ENCODE data around the gene SP6. TPM values are rescaled to one million over a fixed set of nuclear protein-coding genes. Genes with fewer than 3 reads are reported as not detected.

SP6 gene
- total RNA-seq, 4 donors from 2014 or later = 0.74 to 1.7 (median 1.2) TPM

DNA sequence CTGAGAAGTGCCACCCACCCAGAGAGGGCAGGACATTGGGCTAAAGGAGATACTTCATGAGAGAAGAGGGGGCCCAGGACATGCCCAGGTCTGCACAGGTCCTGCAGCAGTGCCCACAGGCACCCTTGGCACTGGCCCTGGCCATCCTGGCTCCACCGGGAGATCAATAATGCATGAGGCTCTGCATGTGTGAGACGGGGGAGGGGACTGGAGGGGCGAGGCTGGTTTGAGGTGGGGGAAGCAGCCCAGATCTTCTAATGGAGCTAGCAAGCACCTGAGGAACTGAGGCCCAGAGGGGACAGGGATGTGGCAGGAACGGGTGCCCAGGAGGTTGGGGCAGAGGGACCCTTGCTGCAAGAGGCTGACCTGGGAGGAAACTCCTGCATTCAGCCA is 29.9 kb downstream of the SP6 start:
- TF ChIP-seq, protein P1, sequence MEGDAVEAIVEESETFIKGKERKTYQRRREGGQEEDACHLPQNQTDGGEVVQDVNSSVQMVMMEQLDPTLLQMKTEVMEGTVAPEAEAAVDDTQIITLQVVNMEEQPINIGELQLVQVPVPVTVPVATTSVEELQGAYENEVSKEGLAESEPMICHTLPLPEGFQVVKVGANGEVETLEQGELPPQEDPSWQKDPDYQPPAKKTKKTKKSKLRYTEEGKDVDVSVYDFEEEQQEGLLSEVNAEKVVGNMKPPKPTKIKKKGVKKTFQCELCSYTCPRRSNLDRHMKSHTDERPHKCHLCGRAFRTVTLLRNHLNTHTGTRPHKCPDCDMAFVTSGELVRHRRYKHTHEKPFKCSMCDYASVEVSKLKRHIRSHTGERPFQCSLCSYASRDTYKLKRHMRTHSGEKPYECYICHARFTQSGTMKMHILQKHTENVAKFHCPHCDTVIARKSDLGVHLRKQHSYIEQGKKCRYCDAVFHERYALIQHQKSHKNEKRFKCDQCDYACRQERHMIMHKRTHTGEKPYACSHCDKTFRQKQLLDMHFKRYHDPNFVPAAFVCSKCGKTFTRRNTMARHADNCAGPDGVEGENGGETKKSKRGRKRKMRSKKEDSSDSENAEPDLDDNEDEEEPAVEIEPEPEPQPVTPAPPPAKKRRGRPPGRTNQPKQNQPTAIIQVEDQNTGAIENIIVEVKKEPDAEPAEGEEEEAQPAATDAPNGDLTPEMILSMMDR (IDR thresholded peaks at IDR 0.05) = no peak
- ATAC-seq (ENCODE audit: low FRiP score) (no peak), DNase-seq (ENCODE audit: low spot score) (no peak)

DNA sequence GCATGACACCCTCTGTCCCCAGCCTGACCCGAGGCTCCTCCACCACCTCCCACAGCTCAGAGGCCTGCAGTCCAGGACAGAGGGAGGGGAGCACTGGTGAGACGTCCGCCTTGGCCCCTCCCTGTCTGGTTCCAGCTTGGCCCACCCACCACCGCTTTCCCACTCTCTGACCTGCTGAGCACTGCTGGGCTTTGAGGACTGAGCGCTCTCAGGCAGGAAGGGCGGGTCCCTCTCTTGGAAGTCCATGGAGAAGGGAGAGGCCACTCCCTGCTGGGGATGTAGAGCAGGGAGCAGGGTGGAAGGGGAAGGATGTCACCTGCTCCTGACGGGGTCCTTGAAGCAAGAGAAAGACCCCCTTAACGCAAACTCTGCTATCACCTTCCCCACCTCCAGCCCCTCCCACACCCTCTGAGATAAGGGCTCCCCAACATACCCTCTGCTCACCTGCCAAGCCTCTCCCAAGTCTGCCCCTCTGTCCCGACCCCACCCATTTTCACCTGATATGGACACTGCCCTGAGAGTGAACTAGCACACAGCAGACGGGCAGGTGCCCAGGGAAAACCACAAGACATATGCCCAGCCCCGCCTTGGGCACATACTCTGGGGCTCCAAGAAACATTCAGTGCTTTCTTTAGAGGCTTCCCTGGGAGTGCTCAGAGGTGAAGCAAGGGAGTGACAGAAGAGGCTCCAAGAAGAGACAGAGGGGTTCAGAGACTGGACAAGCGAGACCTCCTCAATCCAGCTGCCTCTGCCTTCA is 30.8 kb downstream of the SP6 start:
- TF ChIP-seq, protein P1 (IDR thresholded peaks at IDR 0.05) = no peak
- ATAC-seq (ENCODE audit: low FRiP score) (no peak), DNase-seq (ENCODE audit: low spot score) (no peak)

DNA sequence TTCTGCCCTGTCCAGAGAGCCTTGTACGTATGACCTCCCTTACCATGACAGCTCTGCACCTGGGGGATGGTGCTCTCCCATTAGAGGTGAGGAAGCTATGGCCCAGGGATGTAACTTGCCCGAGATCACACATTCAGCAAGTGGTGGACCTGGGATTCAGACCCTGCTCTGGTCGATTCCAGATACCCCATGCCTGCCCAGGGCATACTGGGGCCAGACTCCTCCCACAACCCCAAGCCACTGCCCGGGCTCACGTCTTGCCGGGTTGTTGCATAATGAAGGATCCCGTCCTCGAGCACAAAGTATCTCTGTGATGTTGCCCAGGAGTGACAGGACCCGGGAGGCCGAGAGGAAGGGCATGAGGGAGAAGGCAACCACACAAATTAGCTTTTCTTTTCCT is 31.5 kb downstream of the SP6 start:
- ATAC-seq (ENCODE audit: low FRiP score) = no peak
- TF ChIP-seq, protein P1 (IDR thresholded peaks at IDR 0.05) = no peak
- no peak for DNase-seq (ENCODE audit: low spot score)

DNA sequence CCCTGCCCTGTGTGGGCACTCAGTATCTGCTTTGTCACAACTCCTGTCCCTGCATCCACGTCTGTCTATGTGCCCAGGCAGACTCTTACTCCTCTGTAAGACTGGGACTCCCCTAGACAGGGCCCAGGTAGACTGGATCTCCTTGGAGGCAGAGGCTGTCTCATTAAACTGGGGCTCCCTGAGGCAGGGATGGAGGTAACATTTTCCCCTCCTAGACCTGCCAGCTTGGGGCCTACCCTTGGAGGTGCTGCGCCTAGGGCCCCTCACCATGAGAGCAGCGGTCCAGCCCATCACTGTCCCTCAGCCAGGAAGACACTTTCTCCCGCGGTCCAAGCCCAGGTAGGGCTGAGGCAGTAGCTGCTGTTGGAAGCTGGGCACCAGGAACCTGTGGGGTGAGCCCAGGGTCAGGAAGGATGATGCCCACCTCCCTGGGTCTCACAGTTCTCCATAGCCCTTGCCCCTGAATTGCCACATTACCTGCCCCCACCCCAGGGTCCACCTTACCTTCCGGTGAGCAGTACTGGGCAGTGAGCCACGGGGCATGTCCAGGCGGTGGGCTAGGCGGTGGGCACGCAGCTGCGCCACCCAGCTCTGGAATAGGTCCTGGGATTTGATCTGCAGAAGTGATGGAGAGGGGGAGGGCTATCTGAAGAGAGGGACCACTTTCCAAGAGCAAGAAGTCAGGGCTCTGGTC is 32.8 kb downstream of the SP6 start:
- TF ChIP-seq, protein P1 (IDR thresholded peaks at IDR 0.05) = no peak
- no peak for DNase-seq (ENCODE audit: low spot score)

DNA sequence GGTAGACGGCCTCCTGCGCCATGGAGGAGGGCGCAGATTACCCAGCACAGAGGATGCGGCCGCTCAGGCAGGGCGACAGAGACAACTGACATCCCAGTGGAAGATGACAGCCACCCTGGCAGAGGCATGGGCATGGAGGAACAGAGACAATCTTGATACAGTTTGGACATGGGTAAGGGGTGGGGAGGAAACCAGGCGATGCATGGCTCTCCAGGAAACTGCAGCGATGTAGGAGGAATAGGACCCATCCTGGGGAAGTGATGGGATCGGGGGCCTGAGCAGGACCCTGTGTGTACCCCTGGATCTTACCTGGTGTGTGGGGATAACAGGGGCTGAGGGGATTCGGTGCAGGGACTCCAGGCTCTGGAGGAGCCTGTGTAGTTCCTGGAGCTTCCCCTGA is 34.0 kb downstream of the SP6 start:
- DNase-seq (ENCODE audit: low spot score) = no peak
- TF ChIP-seq, protein P1 (IDR thresholded peaks at IDR 0.05) = no peak
- no peak for ATAC-seq (ENCODE audit: low FRiP score)

More for the DNA sequence above, 32.8 kb downstream of the SP6 start:
- no peak for ATAC-seq (ENCODE audit: low FRiP score)

DNA sequence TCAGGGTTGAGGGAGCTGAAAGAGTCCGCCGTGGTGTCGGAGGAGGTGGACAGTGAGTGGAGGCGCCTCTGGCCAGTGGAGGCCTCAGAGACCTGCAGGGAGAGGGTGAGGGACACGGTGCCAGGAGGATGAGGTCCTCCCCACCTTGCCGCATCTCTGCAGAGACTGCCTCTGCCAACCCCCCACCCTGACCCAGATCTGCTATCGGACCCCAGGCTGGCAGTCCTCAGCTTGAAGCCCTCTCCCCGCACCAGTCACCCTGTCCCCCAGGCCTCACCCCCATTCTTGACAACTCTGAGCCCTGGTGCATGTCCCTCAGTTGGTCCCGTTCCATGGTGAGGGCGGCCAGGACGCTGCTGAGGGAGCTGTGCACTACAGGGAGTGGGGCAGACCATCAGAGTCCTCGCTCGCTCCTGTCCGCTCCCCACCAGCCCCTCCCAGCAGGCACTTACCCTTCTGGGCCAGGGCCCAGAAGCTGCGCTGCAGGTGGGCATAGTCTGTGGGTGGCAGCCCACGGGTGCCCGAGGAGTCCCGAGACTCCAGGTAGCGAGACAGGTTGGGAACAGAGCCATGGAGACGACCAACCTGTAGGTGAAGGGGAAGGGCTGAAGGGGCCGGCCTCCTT is 34.7 kb downstream of the SP6 start:
- TF ChIP-seq, protein P1 (IDR thresholded peaks at IDR 0.05) = no peak
- ATAC-seq (ENCODE audit: low FRiP score) (no peak), DNase-seq (ENCODE audit: low spot score) (no peak)

Data from omental fat pad (tissue), 4 donors.